Upper lobe of left lung (tissue), 6 donors: ENCODE data around the gene RIPK4. TPM values are rescaled to one million over a fixed set of nuclear protein-coding genes. Genes with fewer than 3 reads are reported as not detected.

Experiments used
- ATAC-seq, 2 donors: fragments of 200-7000 bp; cut with Tn5 transposase; one replicate each; pipeline ENCODE4 v1.9.1; 2022; ENCODE audit warnings: mild to moderate bottlenecking in 2 of 2, moderate library complexity in 2 of 2; ENCODE audit not compliant: low FRiP score in 2 of 2
- DNase-seq, 2 donors: peaks; one replicate each; pipeline ENCODE4 v3.0.0-alpha.2; 2019 to 2020
- H3K27ac ChIP-seq, 4 donors: fragments of 200-600 bp; sonication (generic); one replicate each; pipeline ENCODE4 v1.5.1; 2016 to 2019
- H3K27me3 ChIP-seq, 4 donors: fragments of 200-600 bp; sonication (generic); one replicate each; pipeline ENCODE4 v1.5.1; 2017 to 2019
- H3K36me3 ChIP-seq, 4 donors: fragments of 200-600 bp; sonication (generic); one replicate each; pipeline ENCODE4 v1.5.1; 2016 to 2019
- H3K4me1 ChIP-seq, 4 donors: fragments of 200-600 bp; sonication (generic); one replicate each; pipeline ENCODE4 v1.5.1; 2018 to 2019
- H3K4me3 ChIP-seq, 4 donors: fragments of 200-600 bp; sonication (generic); one replicate each; pipeline ENCODE4 v1.5.1; 2017 to 2019; ENCODE audit warnings: mild to moderate bottlenecking in 2 of 4, moderate library complexity in 1 of 4
- H3K9me3 ChIP-seq, 4 donors: fragments of 200-600 bp; sonication (generic); one replicate each; pipeline ENCODE4 v1.5.1; 2018 to 2019
- EP300 ChIP-seq, 4 donors: sonication (generic); formaldehyde crosslinking; IDR thresholded peaks; one replicate each; pipeline ENCODE4 v1.5.1; 2017; ENCODE audit warnings: antibody characterized with exemption in 4 of 4, control low read depth in 2 of 4
- POLR2A ChIP-seq, 4 donors: fragments of 450-650 bp; IDR thresholded peaks; one replicate each; pipeline ENCODE4 v1.5.1; 2016 to 2017; ENCODE audit warnings: antibody characterized with exemption in 4 of 4, mild to moderate bottlenecking in 2 of 4
- POLR2AphosphoS5 ChIP-seq, 2 donors: sonication (generic); formaldehyde crosslinking; IDR thresholded peaks; one replicate each; pipeline ENCODE4 v1.5.1; 2017; ENCODE audit warnings: antibody characterized with exemption in 2 of 2
- WGBS, 2 donors: methylation state at CpG; one replicate each; pipeline ENCODE4 v1.1.5; 2017 to 2018; 5-methylcytosine and 5-hydroxymethylcytosine counted together
- total RNA-seq, 6 donors: library from RNA; depleted of rRNA in 4 of 6; stranded (reverse); fragments of >200 nt in 4 of 6; gene quantifications; one replicate each; pipeline versions ENCODE4 v1.1.0 to v1.2.1, GENCODE V29; 2016 to 2021
- TF ChIP-seq, protein P1 (sequence below), 6 experiments: fragments of 450-650 bp in 4 of 6; fragments of 200-600 bp in 2 of 6; sonication (generic) in 2 of 6; IDR thresholded peaks; one replicate each; pipeline ENCODE4 v1.5.1; 2016 to 2019; ENCODE audit warnings: antibody characterized with exemption in 6 of 6
- donor health status: DM: no; HTN: no; CAD: no; lungs with moderate emphysema.
- donor health status: DM: no; HTN: yes; CAD: no; lungs with severe emphysema.

Gene RIPK4
- total RNA-seq, 6 donors from 2014 or later = 6.3 to 18.6 (median 14.9) TPM

DNA sequence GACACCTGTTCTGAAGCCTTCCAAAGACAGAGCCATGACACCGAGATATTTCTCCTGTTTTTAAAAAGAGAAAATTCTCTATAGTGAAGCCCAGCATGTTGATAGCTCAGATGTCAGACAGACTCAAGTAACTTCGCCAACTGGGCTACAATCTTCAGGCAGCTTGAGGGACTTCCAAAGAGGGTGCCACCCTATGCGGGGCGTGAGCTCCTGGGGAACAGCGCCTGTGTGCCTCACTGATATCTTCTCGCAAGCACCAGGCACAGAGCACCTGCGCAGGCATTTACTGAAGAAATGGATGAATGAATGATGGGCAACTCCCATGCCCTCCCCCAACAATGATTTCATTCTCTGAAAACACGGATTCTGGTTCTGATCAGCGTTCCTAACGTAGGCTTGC lies 17.6 kb downstream of the RIPK4 start:
- Histone ChIP-seq H3K27me3 (no peaks in the 10 kb centered on the region), H3K4me3 (no peak overlapping the region), H3K9me3 (no peaks in the 10 kb centered on the region), H3K36me3 (peaks cover 0 to 12% (median 4%) of the 10 kb centered on the region in 4 donors), H3K27ac (no peak overlapping the region), H3K4me1 (peaks cover 6 to 19% (median 11%) of the 10 kb centered on the region in 4 donors)
- WGBS, 2 donors = 93 to 98% methylated on average over 10 of the region's 10 CpGs
- DNase-seq (no peak), ATAC-seq (no peak)
- TF ChIP-seq POLR2A (IDR thresholded peaks at IDR 0.05) = no peak
- TF ChIP-seq EP300 (IDR thresholded peaks at IDR 0.05) = no peak
- TF ChIP-seq POLR2AphosphoS5 (IDR thresholded peaks at IDR 0.05) = no peak
- TF ChIP-seq, protein P1, sequence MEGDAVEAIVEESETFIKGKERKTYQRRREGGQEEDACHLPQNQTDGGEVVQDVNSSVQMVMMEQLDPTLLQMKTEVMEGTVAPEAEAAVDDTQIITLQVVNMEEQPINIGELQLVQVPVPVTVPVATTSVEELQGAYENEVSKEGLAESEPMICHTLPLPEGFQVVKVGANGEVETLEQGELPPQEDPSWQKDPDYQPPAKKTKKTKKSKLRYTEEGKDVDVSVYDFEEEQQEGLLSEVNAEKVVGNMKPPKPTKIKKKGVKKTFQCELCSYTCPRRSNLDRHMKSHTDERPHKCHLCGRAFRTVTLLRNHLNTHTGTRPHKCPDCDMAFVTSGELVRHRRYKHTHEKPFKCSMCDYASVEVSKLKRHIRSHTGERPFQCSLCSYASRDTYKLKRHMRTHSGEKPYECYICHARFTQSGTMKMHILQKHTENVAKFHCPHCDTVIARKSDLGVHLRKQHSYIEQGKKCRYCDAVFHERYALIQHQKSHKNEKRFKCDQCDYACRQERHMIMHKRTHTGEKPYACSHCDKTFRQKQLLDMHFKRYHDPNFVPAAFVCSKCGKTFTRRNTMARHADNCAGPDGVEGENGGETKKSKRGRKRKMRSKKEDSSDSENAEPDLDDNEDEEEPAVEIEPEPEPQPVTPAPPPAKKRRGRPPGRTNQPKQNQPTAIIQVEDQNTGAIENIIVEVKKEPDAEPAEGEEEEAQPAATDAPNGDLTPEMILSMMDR (IDR thresholded peaks at IDR 0.05) = no peak

DNA sequence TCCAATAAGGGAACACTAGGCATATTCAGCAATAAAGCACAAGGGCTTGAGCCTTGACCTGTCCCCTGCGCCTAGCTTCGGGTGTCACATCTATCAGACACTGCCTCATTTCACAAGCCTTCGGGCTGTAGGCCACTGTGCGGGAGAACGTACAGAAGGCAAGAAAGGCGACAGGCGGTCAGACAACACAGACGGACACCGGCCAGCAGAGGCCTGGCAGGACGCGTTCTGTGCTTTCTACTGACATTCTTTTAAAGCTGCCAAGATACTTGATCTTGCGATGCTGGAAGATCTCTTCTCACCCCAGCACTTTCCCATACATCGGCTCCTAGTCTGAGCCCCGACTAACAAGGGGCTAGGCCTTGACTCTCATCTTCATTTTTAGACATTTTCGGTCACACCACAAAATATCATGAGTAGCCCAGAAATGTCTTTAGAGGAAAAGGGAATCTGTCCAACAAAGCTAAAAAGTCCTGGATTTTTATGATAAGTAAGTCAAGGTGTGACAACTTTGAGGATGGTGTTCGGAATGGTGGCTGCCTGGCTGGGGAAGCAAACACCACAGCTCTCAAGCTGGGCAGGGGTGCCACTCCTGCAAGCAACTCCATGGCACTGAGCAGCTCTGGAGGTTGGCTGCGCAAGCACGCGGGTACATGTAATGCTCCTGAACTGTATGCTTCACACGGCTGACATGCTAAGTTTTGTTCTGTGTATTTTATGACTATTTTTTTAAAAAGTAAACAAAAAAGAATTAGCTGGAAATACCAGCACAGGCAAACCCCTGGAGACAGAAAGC lies 18.7 kb downstream of the RIPK4 start:
- Histone ChIP-seq H3K36me3 (peaks cover 0 to 15% (median 7%) of the 10 kb centered on the region in 4 donors), H3K27me3 (no peaks in the 10 kb centered on the region), H3K4me1 (peaks cover 6 to 19% (median 11%) of the 10 kb centered on the region in 4 donors), H3K27ac (no peak overlapping the region), H3K9me3 (no peaks in the 10 kb centered on the region), H3K4me3 (no peak overlapping the region)
- DNase-seq (peak in 1 of 2 donors; percentile 20), ATAC-seq (no peak)
- 91% methylated on average over 20 of the region's 20 CpGs for WGBS, 2 donors
- no peak for TF ChIP-seq POLR2A (IDR thresholded peaks at IDR 0.05)
- no peak for TF ChIP-seq POLR2AphosphoS5 (IDR thresholded peaks at IDR 0.05)
- no peak for TF ChIP-seq EP300 (IDR thresholded peaks at IDR 0.05)
- TF ChIP-seq, protein P1 (IDR thresholded peaks at IDR 0.05) = no peak

DNA sequence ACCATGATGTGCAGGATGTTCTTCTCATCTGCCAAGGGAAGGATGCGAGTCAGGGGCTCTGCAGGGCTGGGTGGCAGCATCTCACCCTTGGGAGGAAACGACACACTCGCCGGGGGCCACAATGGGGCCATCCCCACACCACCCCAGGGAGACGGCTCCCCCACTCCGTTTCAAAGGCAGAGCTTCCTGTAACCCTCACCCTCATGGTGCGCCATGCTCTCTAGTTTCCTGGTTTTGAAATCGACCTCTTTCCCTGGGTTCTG lies 20.2 kb downstream of the RIPK4 start:
- TF ChIP-seq, protein P1 (IDR thresholded peaks at IDR 0.05) = no peak
- TF ChIP-seq EP300 (IDR thresholded peaks at IDR 0.05) = no peak
- no peak for TF ChIP-seq POLR2A (IDR thresholded peaks at IDR 0.05)
- TF ChIP-seq POLR2AphosphoS5 (IDR thresholded peaks at IDR 0.05) = no peak
- no peak for ATAC-seq
- WGBS, 2 donors = 80 to 86% methylated on average over 4 to 8 of the region's 8 CpGs
- Histone ChIP-seq H3K9me3 (no peaks in the 10 kb centered on the region), H3K4me1 (peaks cover 0 to 9% (median under 1%) of the 10 kb centered on the region in 4 donors), H3K36me3 (peaks cover 0 to 25% (median 14%) of the 10 kb centered on the region in 4 donors), H3K27me3 (no peaks in the 10 kb centered on the region), H3K27ac (no peak overlapping the region), H3K4me3 (no peak overlapping the region)
- no peak for DNase-seq

DNA sequence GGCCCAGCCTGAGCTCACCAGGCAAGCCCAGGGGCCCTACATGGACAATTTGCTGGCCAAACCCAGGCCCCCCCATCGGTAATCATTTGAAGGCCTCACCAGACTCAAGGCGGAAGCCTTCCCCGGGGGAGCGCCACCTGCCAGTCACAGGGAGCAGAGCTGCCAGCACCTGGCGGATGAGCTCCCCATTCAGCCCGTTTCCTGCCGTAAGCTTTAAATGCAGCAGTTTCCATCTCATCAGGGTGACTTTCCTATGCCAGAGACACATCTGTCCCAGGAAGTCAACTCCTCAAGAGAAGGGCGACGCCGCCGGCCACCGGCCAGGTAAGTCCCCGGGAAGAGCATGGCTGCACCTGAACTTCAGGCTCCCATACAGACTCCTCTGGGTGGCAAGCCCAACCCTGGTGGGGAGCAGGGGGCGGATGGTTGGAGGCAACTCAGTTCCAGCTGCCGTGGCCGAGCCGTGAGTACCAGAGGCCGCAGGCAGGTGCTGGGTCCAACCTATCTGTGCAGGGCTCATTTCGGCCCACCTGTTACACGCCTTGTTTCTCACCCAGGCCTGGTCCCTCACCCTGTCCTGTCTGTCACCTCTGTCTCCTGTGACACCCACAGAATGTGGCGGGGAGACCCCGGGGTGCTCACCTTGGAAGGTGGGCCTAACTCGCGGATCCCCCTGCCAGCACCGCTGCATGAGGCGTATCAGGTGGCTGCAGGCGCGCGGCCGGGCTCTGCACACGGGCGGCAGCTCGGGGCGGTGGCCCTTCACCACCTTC lies 20.7 kb downstream of the RIPK4 start:
- DNase-seq = peak in 1 of 2 donors; percentile 84
- no peak overlapping the region for H3K4me3 ChIP-seq

More for the DNA sequence above, 20.7 kb downstream of the RIPK4 start:
- 94 to 98% methylated on average over 8 to 33 of the region's 34 CpGs for WGBS, 2 donors
- no peak for ATAC-seq
- Histone ChIP-seq H3K27me3 (no peaks in the 10 kb centered on the region), H3K4me1 (peaks cover 0 to 6% (median 0%) of the 10 kb centered on the region in 4 donors), H3K27ac (no peak overlapping the region), H3K36me3 (peaks cover 0 to 30% (median 17%) of the 10 kb centered on the region in 4 donors), H3K9me3 (no peaks in the 10 kb centered on the region)
- TF ChIP-seq EP300 (IDR thresholded peaks at IDR 0.05) = no peak
- TF ChIP-seq POLR2AphosphoS5 (IDR thresholded peaks at IDR 0.05) = no peak
- TF ChIP-seq, protein P1 (IDR thresholded peaks at IDR 0.05) = no peak
- TF ChIP-seq POLR2A (IDR thresholded peaks at IDR 0.05) = no peak
